GM23338 (cell line): Measurements from ENCODE around the gene SORCS2.

Source experiments
- CREB1 ChIP-seq: fragments of 250-450 bp; sonication (Bioruptor Pico); IDR thresholded peaks from 2 replicates; pipeline ENCODE4 v1.5.0; 2020; ENCODE audit warnings: low read depth, mild to moderate bottlenecking, moderate library complexity
- EZH2phosphoT487 ChIP-seq: fragments of 200-600 bp; sonication (generic); IDR thresholded peaks from one replicate; pipeline ENCODE4 v1.8.1; 2018; ENCODE audit warnings: antibody characterized with exemption; ENCODE audit not compliant: unreplicated experiment
- JUNB ChIP-seq: IDR thresholded peaks from one replicate; pipeline ENCODE4 v1.6.1; 2016; ENCODE audit warnings: antibody characterized with exemption; ENCODE audit not compliant: unreplicated experiment
- NANOG ChIP-seq: IDR thresholded peaks from 2 replicates; pipeline ENCODE4 v1.6.1; 2016; ENCODE audit warnings: antibody characterized with exemption, borderline replicate concordance
- POLR2AphosphoS5 ChIP-seq: IDR thresholded peaks from 2 replicates; pipeline ENCODE4 v1.6.1; 2016; ENCODE audit warnings: antibody characterized with exemption, low read depth
- TF ChIP-seq, protein P1 (sequence below), 2 experiments: fragments of 200-600 bp in 1 of 2; sonication (generic) in 1 of 2; conservative IDR thresholded peaks; 2 replicates each; pipeline versions ENCODE4 v1.5.1 to v1.6.1; 2016 to 2017; ENCODE audit warnings: antibody characterized with exemption in 2 of 2, low read depth in 2 of 2, mild to moderate bottlenecking in 2 of 2, moderate library complexity in 1 of 2
- TF ChIP-seq, protein P2 (sequence below): IDR thresholded peaks from one replicate; pipeline ENCODE4 v1.6.1; 2018; ENCODE audit warnings: antibody characterized with exemption; ENCODE audit not compliant: unreplicated experiment

- TF ChIP-seq, protein P1, sequence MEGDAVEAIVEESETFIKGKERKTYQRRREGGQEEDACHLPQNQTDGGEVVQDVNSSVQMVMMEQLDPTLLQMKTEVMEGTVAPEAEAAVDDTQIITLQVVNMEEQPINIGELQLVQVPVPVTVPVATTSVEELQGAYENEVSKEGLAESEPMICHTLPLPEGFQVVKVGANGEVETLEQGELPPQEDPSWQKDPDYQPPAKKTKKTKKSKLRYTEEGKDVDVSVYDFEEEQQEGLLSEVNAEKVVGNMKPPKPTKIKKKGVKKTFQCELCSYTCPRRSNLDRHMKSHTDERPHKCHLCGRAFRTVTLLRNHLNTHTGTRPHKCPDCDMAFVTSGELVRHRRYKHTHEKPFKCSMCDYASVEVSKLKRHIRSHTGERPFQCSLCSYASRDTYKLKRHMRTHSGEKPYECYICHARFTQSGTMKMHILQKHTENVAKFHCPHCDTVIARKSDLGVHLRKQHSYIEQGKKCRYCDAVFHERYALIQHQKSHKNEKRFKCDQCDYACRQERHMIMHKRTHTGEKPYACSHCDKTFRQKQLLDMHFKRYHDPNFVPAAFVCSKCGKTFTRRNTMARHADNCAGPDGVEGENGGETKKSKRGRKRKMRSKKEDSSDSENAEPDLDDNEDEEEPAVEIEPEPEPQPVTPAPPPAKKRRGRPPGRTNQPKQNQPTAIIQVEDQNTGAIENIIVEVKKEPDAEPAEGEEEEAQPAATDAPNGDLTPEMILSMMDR (conservative IDR thresholded peaks at IDR 0.05; ENCODE audit: low read depth in 2 of 2) = no peak
- no peak for TF ChIP-seq CREB1 (CRISPR knock-in tag)
- no peak for TF ChIP-seq POLR2AphosphoS5
- no peak for TF ChIP-seq NANOG
- TF ChIP-seq, protein P2, sequence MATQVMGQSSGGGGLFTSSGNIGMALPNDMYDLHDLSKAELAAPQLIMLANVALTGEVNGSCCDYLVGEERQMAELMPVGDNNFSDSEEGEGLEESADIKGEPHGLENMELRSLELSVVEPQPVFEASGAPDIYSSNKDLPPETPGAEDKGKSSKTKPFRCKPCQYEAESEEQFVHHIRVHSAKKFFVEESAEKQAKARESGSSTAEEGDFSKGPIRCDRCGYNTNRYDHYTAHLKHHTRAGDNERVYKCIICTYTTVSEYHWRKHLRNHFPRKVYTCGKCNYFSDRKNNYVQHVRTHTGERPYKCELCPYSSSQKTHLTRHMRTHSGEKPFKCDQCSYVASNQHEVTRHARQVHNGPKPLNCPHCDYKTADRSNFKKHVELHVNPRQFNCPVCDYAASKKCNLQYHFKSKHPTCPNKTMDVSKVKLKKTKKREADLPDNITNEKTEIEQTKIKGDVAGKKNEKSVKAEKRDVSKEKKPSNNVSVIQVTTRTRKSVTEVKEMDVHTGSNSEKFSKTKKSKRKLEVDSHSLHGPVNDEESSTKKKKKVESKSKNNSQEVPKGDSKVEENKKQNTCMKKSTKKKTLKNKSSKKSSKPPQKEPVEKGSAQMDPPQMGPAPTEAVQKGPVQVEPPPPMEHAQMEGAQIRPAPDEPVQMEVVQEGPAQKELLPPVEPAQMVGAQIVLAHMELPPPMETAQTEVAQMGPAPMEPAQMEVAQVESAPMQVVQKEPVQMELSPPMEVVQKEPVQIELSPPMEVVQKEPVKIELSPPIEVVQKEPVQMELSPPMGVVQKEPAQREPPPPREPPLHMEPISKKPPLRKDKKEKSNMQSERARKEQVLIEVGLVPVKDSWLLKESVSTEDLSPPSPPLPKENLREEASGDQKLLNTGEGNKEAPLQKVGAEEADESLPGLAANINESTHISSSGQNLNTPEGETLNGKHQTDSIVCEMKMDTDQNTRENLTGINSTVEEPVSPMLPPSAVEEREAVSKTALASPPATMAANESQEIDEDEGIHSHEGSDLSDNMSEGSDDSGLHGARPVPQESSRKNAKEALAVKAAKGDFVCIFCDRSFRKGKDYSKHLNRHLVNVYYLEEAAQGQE = no peak
- no peak for TF ChIP-seq JUNB
- no peak for TF ChIP-seq EZH2phosphoT487
Measured at GRCh38 chr4:7196288-7196651, 3.9 kb downstream of the SORCS2 start.
